HG02973 (cell line): Measurements from ENCODE around the gene MAEA.
"Not testable (repeated sequence)": the region's sequence is repeated elsewhere in the genome, so short reads cannot be mapped to it uniquely, and the experiment has no call there.

Experiments used
- ATAC-seq: cut with Tn5 transposase; IDR thresholded peaks from one replicate; pipeline ENCODE4 v1.9.1; 2021; ENCODE audit warnings: moderate library complexity; ENCODE audit not compliant: unreplicated experiment

The MAEA gene

GRCh38 chr4:1364217-1364616, 74.5 kb downstream of the MAEA start:
- no peak for ATAC-seq

GRCh38 chr4:1364748-1365147, 75.1 kb downstream of the MAEA start:
- no peak for ATAC-seq

- ATAC-seq: no peak
Measured at GRCh38 chr4:1365271-1366178, 75.8 kb downstream of the MAEA start.

- ATAC-seq: no peak
Measured at GRCh38 chr4:1366371-1367229, 76.9 kb downstream of the MAEA start.

GRCh38 chr4:1367230-1367935, 77.7 kb downstream of the MAEA start:
- ATAC-seq: no peak

GRCh38 chr4:1367936-1368289, 78.2 kb downstream of the MAEA start:
- no peak for ATAC-seq

GRCh38 chr4:1368421-1369090, 78.9 kb downstream of the MAEA start:
- ATAC-seq: no peak

GRCh38 chr4:1369091-1369450, 79.4 kb downstream of the MAEA start:
- ATAC-seq: no peak

GRCh38 chr4:1369479-1370079, 79.9 kb downstream of the MAEA start:
- ATAC-seq: no peak

- no peak for ATAC-seq
Measured at GRCh38 chr4:1370321-1371124, 80.8 kb downstream of the MAEA start.

GRCh38 chr4:1371176-1372165, 81.8 kb downstream of the MAEA start:
- ATAC-seq: no peak

GRCh38 chr4:1372576-1372975, 82.9 kb downstream of the MAEA start:
- ATAC-seq: not testable (repeated sequence)

GRCh38 chr4:1373892-1374705, 84.4 kb downstream of the MAEA start:
- ATAC-seq: no peak

- ATAC-seq: no peak
Measured at GRCh38 chr4:1374706-1375045, 85.0 kb downstream of the MAEA start.

- ATAC-seq: no peak
Measured at GRCh38 chr4:1375051-1375721, 85.5 kb downstream of the MAEA start.

- no peak for ATAC-seq
Measured at GRCh38 chr4:1375761-1376322, 86.2 kb downstream of the MAEA start.

GRCh38 chr4:1376391-1376840, 86.7 kb downstream of the MAEA start:
- no peak for ATAC-seq
